ENCODE data around the gene EXD1. TPM values are rescaled to one million over a fixed set of nuclear protein-coding genes. Genes with fewer than 3 reads are reported as not detected.

Gene EXD1
- polyA plus RNA-seq, 2 of the 4 experiments (the other 2 are of a cell fraction): 0.14 to 0.39 TPM

DNA sequence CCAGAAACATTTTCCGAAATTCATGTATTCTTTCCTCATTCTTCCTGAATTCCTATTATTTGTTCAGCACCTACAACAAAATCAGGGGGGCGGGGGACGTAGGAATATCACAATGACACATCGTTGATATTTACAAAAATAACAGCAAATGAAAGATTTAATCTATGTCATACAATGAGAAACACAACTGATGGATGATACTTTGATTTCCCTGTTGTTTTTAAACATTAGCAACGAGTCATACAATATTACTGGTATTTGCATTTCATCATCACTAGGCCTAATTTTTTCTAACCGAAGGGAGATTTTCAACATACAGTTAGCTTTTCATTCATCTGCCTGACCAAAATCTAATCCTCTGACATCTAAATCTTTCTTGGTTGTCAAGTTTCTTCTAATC, 69.2 kb downstream of the EXD1 start:
- Histone ChIP-seq H3K4me3 (no peak overlapping the region), H3K27ac (peak overlapping the region in 1 of 2 experiments; percentile 71; a peak in 2 of 6 replicates), H3K9me3 (no peaks in the 10 kb centered on the region), H3K4me2 (peak overlapping the region; percentile 51), H3K4me1 (peaks cover 16% of the 10 kb centered on the region; the same call in 2 of the 3 replicates)
- ATAC-seq (no peak; a peak in 1 of 6 replicates), DNase-seq (ENCODE audit: low read depth in 1 of 2, low spot score in 1 of 2) (peak in 1 of 2 experiments; percentile 39), FAIRE-seq (no peak)
- TF ChIP-seq KDM1A (IDR thresholded peaks at IDR 0.05; ENCODE audit: low read depth) (no peak), FOSL2 (IDR thresholded peaks at IDR 0.05) (no peak), FOSL2 (CRISPR knock-in tag; IDR thresholded peaks at IDR 0.05) (peak; percentile 18; the same call in 1 of the 2 replicates), GATA3 (IDR thresholded peaks at IDR 0.05; ENCODE audit: borderline replicate concordance) (peak; percentile 50; the same call in 1 of the 2 replicates), CEBPB (IDR thresholded peaks at IDR 0.05) (0 out of 4 replicates have a peak, but pooled peaks of 1 of the 2 experiments have one; percentile 33), EHMT2 (IDR thresholded peaks at IDR 0.05; ENCODE audit: low read depth) (no peak)
- TF ChIP-seq, protein P1, sequence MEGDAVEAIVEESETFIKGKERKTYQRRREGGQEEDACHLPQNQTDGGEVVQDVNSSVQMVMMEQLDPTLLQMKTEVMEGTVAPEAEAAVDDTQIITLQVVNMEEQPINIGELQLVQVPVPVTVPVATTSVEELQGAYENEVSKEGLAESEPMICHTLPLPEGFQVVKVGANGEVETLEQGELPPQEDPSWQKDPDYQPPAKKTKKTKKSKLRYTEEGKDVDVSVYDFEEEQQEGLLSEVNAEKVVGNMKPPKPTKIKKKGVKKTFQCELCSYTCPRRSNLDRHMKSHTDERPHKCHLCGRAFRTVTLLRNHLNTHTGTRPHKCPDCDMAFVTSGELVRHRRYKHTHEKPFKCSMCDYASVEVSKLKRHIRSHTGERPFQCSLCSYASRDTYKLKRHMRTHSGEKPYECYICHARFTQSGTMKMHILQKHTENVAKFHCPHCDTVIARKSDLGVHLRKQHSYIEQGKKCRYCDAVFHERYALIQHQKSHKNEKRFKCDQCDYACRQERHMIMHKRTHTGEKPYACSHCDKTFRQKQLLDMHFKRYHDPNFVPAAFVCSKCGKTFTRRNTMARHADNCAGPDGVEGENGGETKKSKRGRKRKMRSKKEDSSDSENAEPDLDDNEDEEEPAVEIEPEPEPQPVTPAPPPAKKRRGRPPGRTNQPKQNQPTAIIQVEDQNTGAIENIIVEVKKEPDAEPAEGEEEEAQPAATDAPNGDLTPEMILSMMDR (IDR thresholded peaks at IDR 0.05): no peak
- WGBS (ENCODE audit: missing lambda C conversion rate): 9% methylated on average over 6 of the region's 6 CpGs
- ChIA-PET CTCF (no interaction called here), POLR2A (no interaction called here)

DNA sequence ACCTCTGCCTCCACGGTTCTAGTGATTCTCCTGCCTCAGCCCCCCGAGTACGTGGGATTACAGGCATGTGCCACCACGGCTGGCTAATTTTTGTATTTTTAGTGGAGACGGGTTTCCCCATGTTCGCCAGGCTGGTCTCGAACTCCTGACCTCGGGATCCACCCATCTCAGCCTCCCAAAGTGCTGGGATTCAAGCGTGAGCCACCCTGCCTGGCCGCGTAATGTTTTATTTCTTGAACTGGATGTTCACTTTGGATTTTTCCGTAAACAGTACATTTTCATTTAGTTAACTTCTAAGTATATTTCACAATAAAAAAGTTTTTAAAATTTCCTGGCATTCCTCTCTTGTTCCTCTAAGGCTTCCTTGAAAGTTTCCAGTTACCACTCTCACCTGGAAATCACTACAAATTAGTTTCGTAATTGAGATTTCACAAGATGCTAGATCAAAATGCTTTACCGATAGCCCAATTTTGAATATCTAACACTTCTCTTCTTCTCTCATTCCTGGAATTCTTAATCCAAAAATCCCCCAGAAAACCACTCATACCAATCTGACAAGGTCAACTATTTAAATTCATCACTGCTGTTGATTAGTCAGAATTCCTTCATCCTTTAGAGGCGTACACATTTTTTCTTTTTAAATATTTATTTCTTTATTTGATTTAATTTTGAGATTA, 69.8 kb downstream of the EXD1 start:
- H3K4me1 ChIP-seq: peaks cover 16% of the 10 kb centered on the region; the same call in 2 of the 3 replicates
- 69% methylated on average over 15 of the region's 15 CpGs for WGBS (ENCODE audit: missing lambda C conversion rate)
- no peak overlapping the region for H3K4me3 ChIP-seq
- ATAC-seq: no peak
- ChIA-PET CTCF (no interaction called here), POLR2A (no interaction called here)
- H3K4me2 ChIP-seq: peak overlapping the region; percentile 51
- TF ChIP-seq HOXA7 (CRISPR knock-in tag; IDR thresholded peaks at IDR 0.05) (no peak), CEBPB (IDR thresholded peaks at IDR 0.05) (0 out of 4 replicates have a peak, but pooled peaks of 1 of the 2 experiments have one; percentile 7)
- no peaks in the 10 kb centered on the region for H3K9me3 ChIP-seq
- FAIRE-seq: no peak
- no peak for DNase-seq (ENCODE audit: low read depth in 1 of 2, low spot score in 1 of 2)
- H3K27ac ChIP-seq: peak overlapping the region in 1 of 2 experiments; percentile 71; a peak in 3 of 6 replicates

- no peaks in the 10 kb centered on the region for H3K9me3 ChIP-seq
- H3K4me1 ChIP-seq: peaks cover 6% of the 10 kb centered on the region; the same call in 1 of the 3 replicates
- POLR2A ChIA-PET: no interaction called here
- no peak for ATAC-seq
- H3K4me2 ChIP-seq: no peak overlapping the region
- no peak overlapping the region for H3K27ac ChIP-seq
- WGBS (ENCODE audit: missing lambda C conversion rate): 97% methylated on average over 2 of the region's 2 CpGs
- no peak for DNase-seq (ENCODE audit: low read depth in 1 of 2, low spot score in 1 of 2)
- H3K4me3 ChIP-seq: no peak overlapping the region
- TF ChIP-seq, protein P2, sequence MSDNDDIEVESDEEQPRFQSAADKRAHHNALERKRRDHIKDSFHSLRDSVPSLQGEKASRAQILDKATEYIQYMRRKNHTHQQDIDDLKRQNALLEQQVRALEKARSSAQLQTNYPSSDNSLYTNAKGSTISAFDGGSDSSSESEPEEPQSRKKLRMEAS (IDR thresholded peaks at IDR 0.05): no peak
- no peak for TF ChIP-seq CEBPB (IDR thresholded peaks at IDR 0.05)
- no peak for TF ChIP-seq HES2 (IDR thresholded peaks at IDR 0.05)
- TF ChIP-seq CHD4 (IDR thresholded peaks at IDR 0.05; ENCODE audit: borderline replicate concordance): no peak
- TF ChIP-seq HOXB13 (CRISPR knock-in tag; IDR thresholded peaks at IDR 0.05; ENCODE audit: low read depth): no peak
- TF ChIP-seq EHMT2 (IDR thresholded peaks at IDR 0.05; ENCODE audit: low read depth): no peak
- TF ChIP-seq MAZ (IDR thresholded peaks at IDR 0.05; ENCODE audit: borderline replicate concordance, low read depth, low read length): no peak
- no peak for TF ChIP-seq FOSB (CRISPR knock-in tag; IDR thresholded peaks at IDR 0.05)
- TF ChIP-seq SREBF2 (IDR thresholded peaks at IDR 0.05): no peak
- TF ChIP-seq POLR2AphosphoS2 (conservative IDR thresholded peaks at IDR 0.05; ENCODE audit: low read length): no peak
- no peak for TF ChIP-seq SMC3 (IDR thresholded peaks at IDR 0.05)
- TF ChIP-seq CBX2 (IDR thresholded peaks at IDR 0.05; ENCODE audit: borderline replicate concordance, low read depth): no peak
- TF ChIP-seq ZFP36 (IDR thresholded peaks at IDR 0.05; ENCODE audit: borderline replicate concordance, partially characterized antibody): no peak
- TF ChIP-seq HDAC2 (IDR thresholded peaks at IDR 0.05): no peak
- TF ChIP-seq PBX3 (IDR thresholded peaks at IDR 0.05): no peak
- CTCF ChIA-PET: interaction anchor here (1.4 kb wide), 1 partner anchor 30 kb away, joined by 3 read pairs; no protein-coding TSS in a partner anchor
- FAIRE-seq: no peak
Measured at GRCh38 chr15:41154412-41154811, 76.1 kb downstream of the EXD1 start.

Data from A549 (cell line).